OCI-LY7 (cell line): ENCODE measurements around the gene LRR1. TPM values are rescaled to one million over a fixed set of nuclear protein-coding genes. Genes with fewer than 3 reads are reported as not detected.

Experiments used
- BruUV-seq: library from RNA; stranded (reverse); fragments of 400-500 nt; replicated peaks from 2 replicates; lab custom pipeline; 2021; lab: Mats Ljungman, UMichigan
- CTCF ChIA-PET: fragments of 300-600 bp; sonication (Branson Sonifier 250); formaldehyde crosslinking; loops from one replicate; lab custom pipeline; 2022; ENCODE audit warnings: antibody characterized with exemption; ENCODE audit not compliant: unreplicated experiment; lab: Charles Lee
- POLR2A ChIA-PET: fragments of 300-600 bp; sonication (Branson Sonifier 250); formaldehyde crosslinking; loops from one replicate; lab custom pipeline; 2022; ENCODE audit warnings: antibody characterized with exemption; lab: Charles Lee
- DNase-seq: peaks from one replicate; pipeline ENCODE4 v3.0.0-alpha.2; 2015; ENCODE audit warnings: low spot score
- H2AFZ ChIP-seq: fragments of 200-600 bp; sonication (generic), shearing (Covaris generic); 2 replicates; pipeline ENCODE4 v1.6.1; 2014; ENCODE audit warnings: mild to moderate bottlenecking, antibody characterized with exemption, low read length, moderate library complexity
- H3K27ac ChIP-seq: fragments of 200-600 bp; sonication (generic); 2 replicates; pipeline ENCODE4 v1.5.1; 2014; ENCODE audit warnings: mixed run types, low read depth, mild to moderate bottlenecking, moderate library complexity, low read length, inconsistent platforms; ENCODE audit not compliant: poor library complexity, severe bottlenecking
- H3K36me3 ChIP-seq: fragments of 200-600 bp; sonication (generic); 2 replicates; pipeline ENCODE4 v1.6.1; 2014; ENCODE audit warnings: mild to moderate bottlenecking, antibody characterized with exemption, low read length, moderate library complexity, mixed read lengths; ENCODE audit not compliant: insufficient read depth
- H3K4me1 ChIP-seq: fragments of 200-600 bp; sonication (generic); 2 replicates; pipeline ENCODE4 v1.5.1; 2014; ENCODE audit warnings: mild to moderate bottlenecking, low read length; ENCODE audit not compliant: insufficient read depth, poor library complexity, severe bottlenecking
- H3K4me2 ChIP-seq: fragments of 200-600 bp; sonication (generic); 2 replicates; pipeline ENCODE4 v1.6.1; 2014; ENCODE audit warnings: mild to moderate bottlenecking, low read length
- H3K4me3 ChIP-seq: fragments of 200-600 bp; sonication (generic); 2 replicates; pipeline ENCODE4 v1.5.1; 2014; ENCODE audit warnings: mild to moderate bottlenecking, low read depth, low read length; ENCODE audit not compliant: poor library complexity, severe bottlenecking
- H3K79me2 ChIP-seq: fragments of 200-600 bp; sonication (generic); 2 replicates; pipeline ENCODE4 v1.6.1; 2016; ENCODE audit warnings: low read depth, mild to moderate bottlenecking, low read length, moderate library complexity, mixed read lengths; ENCODE audit not compliant: insufficient read depth
- H3K9me2 ChIP-seq: fragments of 200-600 bp; sonication (generic); 2 replicates; pipeline ENCODE4 v1.6.1; 2016; ENCODE audit warnings: mild to moderate bottlenecking, low read length, mixed read lengths; ENCODE audit not compliant: insufficient read depth
- H3K9me3 ChIP-seq: fragments of 200-600 bp; sonication (generic); 2 replicates; pipeline ENCODE4 v1.6.1; 2014; ENCODE audit warnings: mild to moderate bottlenecking, mixed run types, low read length, mixed read lengths
- H4K20me1 ChIP-seq: fragments of 200-600 bp; sonication (generic); 2 replicates; pipeline ENCODE4 v1.6.1; 2014; ENCODE audit warnings: mild to moderate bottlenecking, antibody characterized with exemption, low read length, moderate library complexity, mixed read lengths; ENCODE audit not compliant: insufficient read depth
- CTCF ChIP-seq: fragments of 200-600 bp; sonication (generic); conservative IDR thresholded peaks from 2 replicates; pipeline ENCODE4 v1.5.1; 2014; ENCODE audit warnings: mild to moderate bottlenecking, antibody characterized with exemption, low read length, moderate library complexity, mixed read lengths
- EZH2phosphoT487 ChIP-seq: fragments of 200-600 bp; sonication (generic); IDR thresholded peaks from 2 replicates; pipeline ENCODE4 v1.6.1; 2018; ENCODE audit warnings: low read depth, borderline replicate concordance, mild to moderate bottlenecking, mixed run types, antibody characterized with exemption, low read length, moderate library complexity, mixed read lengths
- intact Hi-C: fragments of 100-400 bp; cut with micrococcal nuclease; formaldehyde crosslinking; loops from one replicate; pipeline ENCODE4 v1.10.0; 2022; ENCODE audit not compliant: unreplicated experiment
- total RNA-seq, 2 experiments: library from RNA; depleted of rRNA in 1 of 2; stranded (reverse); fragments of >200 nt in 1 of 2; shearing (Covaris generic) in 1 of 2; gene quantifications; 2 replicates each; pipeline ENCODE4 v1.2.3, GENCODE V29; 2014 to 2022

LRR1 gene
- total RNA-seq, 2 experiments from 2014 or later: 80.3 to 83.4 TPM

GRCh38 chr14:49621114-49621881 is 22.6 kb downstream of the LRR1 start:
- Histone ChIP-seq H3K79me2 (peaks cover 95% of the 10 kb centered on the region), H3K4me3 (peak overlapping the region; percentile 88), H3K9me2 (no peaks in the 10 kb centered on the region), H3K4me2 (peak overlapping the region; percentile 76), H3K9me3 (no peaks in the 10 kb centered on the region), H2AFZ (no peak overlapping the region; the same call in 1 of the 2 replicates), H3K4me1 (peaks cover 54% of the 10 kb centered on the region), H3K27ac (peak overlapping the region; percentile 85), H4K20me1 (peaks cover 42% of the 10 kb centered on the region), H3K36me3 (peaks cover 81% of the 10 kb centered on the region)
- no TSS peak for BruUV-seq
- intact Hi-C loops: loop anchor here (2.0 to 5.0 kb wide), 2 partner anchors 14 to 351 kb away; partner anchors contain the start of gene DNAAF2
- ChIA-PET POLR2A (interaction anchor here (0.7 to 6.5 kb wide), 14 partner anchors 9 to 241 kb away, joined by 3 to 62 read pairs (median 4); partner anchors contain the start of genes DNAAF2 and LRR1), CTCF (interaction anchor here (0.6 to 1.2 kb wide), 4 partner anchors 13 to 147 kb away, joined by 3 to 6 read pairs (median 4); partner anchors contain the start of gene KLHDC2)
- TF ChIP-seq CTCF (no peak), EZH2phosphoT487 (no peak)
- DNase-seq: peak; percentile 86

- Histone ChIP-seq H3K4me2 (peak overlapping the region; percentile 76), H3K9me2 (no peaks in the 10 kb centered on the region), H3K4me1 (peaks cover 52% of the 10 kb centered on the region), H3K4me3 (peak overlapping the region; percentile 88), H3K27ac (peak overlapping the region; percentile 85), H4K20me1 (peaks cover 38% of the 10 kb centered on the region), H3K36me3 (peaks cover 81% of the 10 kb centered on the region), H2AFZ (no peak overlapping the region), H3K9me3 (no peaks in the 10 kb centered on the region), H3K79me2 (peaks cover 95% of the 10 kb centered on the region)
- intact Hi-C loops: loop anchor here (5.0 kb wide), 1 partner anchor 350 kb away; no protein-coding TSS in a partner anchor
- CTCF ChIA-PET: interaction anchor here (1.2 kb wide), 1 partner anchor 12 kb away, joined by 6 read pairs; no protein-coding TSS in a partner anchor
- POLR2A ChIA-PET: interaction anchor here (0.7 to 6.5 kb wide), 5 partner anchors 8 to 28 kb away, joined by 4 to 62 read pairs (median 25); partner anchors contain the start of genes DNAAF2 and LRR1
- TF ChIP-seq EZH2phosphoT487: no peak
- no peak for DNase-seq
- BruUV-seq: TSS peak; percentile 77
Observed at GRCh38 chr14:49622022-49622607, 23.4 kb downstream of the LRR1 start.

- CTCF ChIA-PET: no interaction called here
- Histone ChIP-seq H2AFZ (no peak overlapping the region), H3K79me2 (peaks cover 94% of the 10 kb centered on the region), H3K9me3 (no peaks in the 10 kb centered on the region), H3K36me3 (peaks cover 72% of the 10 kb centered on the region), H3K4me2 (peak overlapping the region; percentile 76), H3K27ac (peak overlapping the region; percentile 38), H3K9me2 (no peaks in the 10 kb centered on the region), H4K20me1 (peaks cover 32% of the 10 kb centered on the region), H3K4me1 (peaks cover 52% of the 10 kb centered on the region), H3K4me3 (peak overlapping the region; percentile 88)
- no peak for DNase-seq
- no TSS peak for BruUV-seq
- POLR2A ChIA-PET: interaction anchor here (0.7 to 6.5 kb wide), 6 partner anchors 10 to 235 kb away, joined by 3 to 62 read pairs (median 6); partner anchors contain the start of gene DNAAF2
- intact Hi-C loops: loop anchor here (5.0 kb wide), 1 partner anchor 349 kb away; no protein-coding TSS in a partner anchor
- TF ChIP-seq CTCF (no peak), EZH2phosphoT487 (no peak)
Observed at GRCh38 chr14:49623387-49623786, 24.6 kb downstream of the LRR1 start.
